ENCODE data around the gene SCGB1C1. TPM values are rescaled to one million over a fixed set of nuclear protein-coding genes. Genes with fewer than 3 reads are reported as not detected.

Gene SCGB1C1
- total and polyA plus RNA-seq, 7 donors = not detected

DNA sequence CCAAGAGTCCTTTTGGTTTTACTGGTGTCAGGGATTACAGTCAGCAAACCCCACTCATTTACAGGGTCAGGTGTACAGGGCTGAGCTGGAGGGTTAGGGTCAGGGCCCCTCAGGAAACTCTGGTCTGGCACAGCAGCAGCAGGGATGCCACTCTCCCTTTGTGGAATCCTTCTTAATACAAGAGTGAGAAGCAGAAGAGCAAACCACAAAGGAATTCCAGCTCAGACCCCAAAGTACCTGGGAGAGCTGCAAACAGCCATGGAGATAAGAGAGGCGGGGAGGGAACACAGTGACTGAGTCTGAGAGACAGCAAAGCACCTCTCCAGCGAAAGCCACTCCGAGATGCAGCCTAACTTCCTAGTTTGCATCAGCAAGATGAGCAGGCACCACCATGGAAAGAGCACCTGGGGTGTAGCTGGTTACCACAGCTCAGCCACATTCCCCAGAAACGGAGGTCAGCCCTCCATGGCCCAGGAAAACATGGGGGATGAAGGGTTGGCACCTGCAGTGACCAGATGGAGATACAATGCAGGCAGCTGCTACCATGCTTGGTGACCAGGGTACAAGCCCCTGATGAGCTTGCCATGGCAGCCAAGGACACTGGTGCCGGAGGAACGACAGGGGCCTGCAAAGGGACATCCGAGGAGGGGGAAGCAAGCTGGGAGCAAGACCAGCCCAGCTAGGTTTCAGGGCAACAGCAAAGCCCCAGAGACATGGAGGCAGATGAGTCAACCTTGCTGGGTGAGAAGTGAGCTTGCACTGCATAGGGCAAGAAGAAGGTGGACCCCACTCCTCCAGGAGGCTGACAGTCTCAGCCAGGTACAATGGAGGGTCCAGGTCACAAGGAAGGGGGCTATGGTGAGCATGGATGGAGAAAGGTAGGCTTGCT is 10.4 kb downstream of the SCGB1C1 start:
- no peaks in the 10 kb centered on the region for H3K27me3 ChIP-seq
- no peak for DNase-seq
- no peak overlapping the region for H3K4me3 ChIP-seq
- TF ChIP-seq POLR2A (IDR thresholded peaks at IDR 0.05) (no peak), EP300 (IDR thresholded peaks at IDR 0.05) (no peak), POLR2AphosphoS5 (IDR thresholded peaks at IDR 0.05) (no peak)
- TF ChIP-seq, protein P1, sequence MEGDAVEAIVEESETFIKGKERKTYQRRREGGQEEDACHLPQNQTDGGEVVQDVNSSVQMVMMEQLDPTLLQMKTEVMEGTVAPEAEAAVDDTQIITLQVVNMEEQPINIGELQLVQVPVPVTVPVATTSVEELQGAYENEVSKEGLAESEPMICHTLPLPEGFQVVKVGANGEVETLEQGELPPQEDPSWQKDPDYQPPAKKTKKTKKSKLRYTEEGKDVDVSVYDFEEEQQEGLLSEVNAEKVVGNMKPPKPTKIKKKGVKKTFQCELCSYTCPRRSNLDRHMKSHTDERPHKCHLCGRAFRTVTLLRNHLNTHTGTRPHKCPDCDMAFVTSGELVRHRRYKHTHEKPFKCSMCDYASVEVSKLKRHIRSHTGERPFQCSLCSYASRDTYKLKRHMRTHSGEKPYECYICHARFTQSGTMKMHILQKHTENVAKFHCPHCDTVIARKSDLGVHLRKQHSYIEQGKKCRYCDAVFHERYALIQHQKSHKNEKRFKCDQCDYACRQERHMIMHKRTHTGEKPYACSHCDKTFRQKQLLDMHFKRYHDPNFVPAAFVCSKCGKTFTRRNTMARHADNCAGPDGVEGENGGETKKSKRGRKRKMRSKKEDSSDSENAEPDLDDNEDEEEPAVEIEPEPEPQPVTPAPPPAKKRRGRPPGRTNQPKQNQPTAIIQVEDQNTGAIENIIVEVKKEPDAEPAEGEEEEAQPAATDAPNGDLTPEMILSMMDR (IDR thresholded peaks at IDR 0.05) = no peak
- peaks cover 15 to 51% (median 21%) of the 10 kb centered on the region in 4 donors for H3K36me3 ChIP-seq
- no peak overlapping the region for H3K27ac ChIP-seq
- H3K4me1 ChIP-seq = peaks cover 0 to 39% (median 24%) of the 10 kb centered on the region in 4 donors
- WGBS, 2 donors = 90 to 92% methylated on average over 7 of the region's 7 CpGs
- H3K9me3 ChIP-seq = no peaks in the 10 kb centered on the region
- intact Hi-C loops (cut with DNase I) = no loop called here

DNA sequence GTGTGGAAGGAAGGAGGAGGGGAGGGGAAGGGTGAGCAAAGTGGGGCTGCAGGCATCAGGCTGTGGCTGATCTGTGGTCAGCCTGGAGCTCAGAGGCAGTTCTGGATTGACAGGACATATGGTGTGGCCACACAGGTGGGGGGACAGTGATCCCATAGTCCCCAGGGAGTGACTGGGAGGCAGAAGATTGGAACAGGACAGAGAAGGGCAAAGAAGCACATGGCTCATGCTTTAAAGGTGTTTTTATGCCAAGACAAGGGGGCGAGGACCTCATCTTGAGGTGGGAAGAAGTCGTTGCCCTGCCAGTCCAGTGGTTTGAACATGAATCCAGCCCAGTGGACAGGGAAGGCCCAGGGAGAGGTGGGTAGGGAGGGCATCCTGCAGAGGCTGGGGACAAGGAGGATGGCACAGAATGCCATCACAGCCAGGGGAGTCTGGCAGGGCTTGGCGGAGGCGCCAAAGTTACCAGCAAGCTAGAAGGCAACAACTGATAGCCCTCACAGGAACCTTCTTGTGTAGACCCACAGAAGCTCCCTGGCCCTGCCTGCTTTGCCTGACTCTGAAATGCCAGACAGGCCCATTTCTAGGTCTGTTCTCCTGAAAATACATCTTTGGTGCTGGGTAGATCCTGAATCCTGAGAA is 11.2 kb downstream of the SCGB1C1 start:
- WGBS, 2 donors = 95 to 96% methylated on average over 4 of the region's 4 CpGs
- Histone ChIP-seq H3K36me3 (peaks cover 15 to 51% (median 21%) of the 10 kb centered on the region in 4 donors), H3K4me1 (peaks cover 0 to 41% (median 24%) of the 10 kb centered on the region in 4 donors), H3K27me3 (no peaks in the 10 kb centered on the region), H3K27ac (no peak overlapping the region), H3K9me3 (no peaks in the 10 kb centered on the region), H3K4me3 (no peak overlapping the region)
- peak; percentile 58 for DNase-seq
- intact Hi-C loops (cut with DNase I) = no loop called here
- TF ChIP-seq, protein P1 (IDR thresholded peaks at IDR 0.05) = no peak
- no peak for TF ChIP-seq POLR2AphosphoS5 (IDR thresholded peaks at IDR 0.05)
- TF ChIP-seq POLR2A (IDR thresholded peaks at IDR 0.05) = no peak
- no peak for TF ChIP-seq EP300 (IDR thresholded peaks at IDR 0.05)

DNA sequence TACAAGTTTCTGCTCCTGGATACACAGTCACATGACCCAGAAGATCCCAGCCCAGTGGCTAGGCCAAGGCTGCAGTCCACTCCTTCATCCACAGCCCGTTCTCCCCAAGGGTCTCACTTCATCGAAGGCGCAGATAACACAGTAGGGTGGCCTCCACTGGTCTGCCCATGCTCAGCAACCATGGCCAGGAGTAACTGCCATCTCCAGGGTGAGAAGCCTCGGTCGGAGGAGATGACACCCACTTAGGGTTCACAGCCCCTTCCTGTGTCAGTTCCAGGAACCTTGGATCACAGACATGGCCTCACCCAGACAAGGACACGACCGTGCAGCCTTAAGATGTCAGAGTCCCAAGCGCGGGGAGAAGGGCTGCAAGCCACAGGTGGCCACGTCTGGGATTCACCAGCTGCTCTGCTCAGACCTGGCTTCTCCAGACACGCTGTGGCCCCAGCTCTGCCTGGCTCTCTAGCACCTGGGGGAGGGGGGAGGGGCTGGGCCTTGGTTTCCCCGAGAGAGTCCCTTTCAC is 11.8 kb downstream of the SCGB1C1 start:
- H3K9me3 ChIP-seq = no peaks in the 10 kb centered on the region
- 85 to 92% methylated on average over 12 of the region's 12 CpGs for WGBS, 2 donors
- TF ChIP-seq, protein P1 (IDR thresholded peaks at IDR 0.05) = no peak
- TF ChIP-seq POLR2AphosphoS5 (IDR thresholded peaks at IDR 0.05) (no peak), EP300 (IDR thresholded peaks at IDR 0.05) (no peak), POLR2A (IDR thresholded peaks at IDR 0.05) (no peak)
- peak; percentile 62 for DNase-seq
- H3K27ac ChIP-seq = no peak overlapping the region
- intact Hi-C loops (cut with DNase I) = loop anchor here (5.0 kb wide), 4 partner anchors 103 to 303 kb away; partner anchors contain the start of genes IFITM2 and RNH1
- no peak overlapping the region for H3K4me3 ChIP-seq
- H3K4me1 ChIP-seq = peaks cover 0 to 47% (median 30%) of the 10 kb centered on the region in 4 donors
- no peaks in the 10 kb centered on the region for H3K27me3 ChIP-seq
- H3K36me3 ChIP-seq = peaks cover 15 to 54% (median 22%) of the 10 kb centered on the region in 4 donors

DNA sequence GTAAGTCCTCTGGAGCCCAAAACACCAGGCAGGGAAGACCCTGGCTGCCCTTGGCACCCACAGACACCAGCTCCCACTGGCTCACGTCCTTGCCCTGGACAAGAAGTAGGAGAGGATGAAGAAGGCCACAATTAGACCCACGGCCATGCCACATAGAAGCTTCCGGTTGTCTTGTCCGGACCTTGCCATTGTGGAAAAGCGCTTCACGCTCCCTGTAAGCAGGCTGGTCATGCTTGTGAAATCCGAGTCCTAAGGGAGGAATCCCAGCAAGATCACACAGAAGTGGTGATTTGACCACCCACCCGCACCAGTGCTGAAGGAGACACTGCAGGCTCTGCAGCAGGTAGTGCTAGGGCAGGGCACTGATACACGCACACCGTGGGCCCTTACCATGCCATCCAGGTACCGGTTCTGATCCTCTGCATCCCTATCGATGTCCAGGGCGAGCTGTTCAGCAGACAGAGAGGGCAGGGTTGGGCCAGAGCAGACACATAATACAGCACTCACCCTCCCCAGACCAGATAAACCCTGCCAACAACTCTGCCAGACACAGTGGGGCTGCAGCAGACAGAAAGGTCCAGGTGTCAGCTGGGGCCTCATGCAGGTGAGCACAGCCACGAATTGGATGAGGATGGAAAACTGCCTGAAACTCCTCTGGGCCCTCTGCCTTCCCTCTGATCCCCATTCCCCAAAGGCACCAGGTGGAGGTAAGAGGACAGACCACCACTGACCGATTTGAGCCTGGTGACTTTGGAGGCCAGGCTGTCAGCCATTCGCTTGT is 12.5 kb downstream of the SCGB1C1 start:
- WGBS, 2 donors = 92 to 93% methylated on average over 16 of the region's 16 CpGs
- TF ChIP-seq POLR2A (IDR thresholded peaks at IDR 0.05) (no peak), POLR2AphosphoS5 (IDR thresholded peaks at IDR 0.05) (no peak), EP300 (IDR thresholded peaks at IDR 0.05) (no peak)
- TF ChIP-seq, protein P1 (IDR thresholded peaks at IDR 0.05) = no peak
- Histone ChIP-seq H3K4me3 (peak overlapping the region in 2 of 4 donors; percentile 85 to 86), H3K9me3 (no peaks in the 10 kb centered on the region), H3K36me3 (peaks cover 15 to 55% (median 24%) of the 10 kb centered on the region in 4 donors), H3K4me1 (peaks cover 0 to 55% (median 38%) of the 10 kb centered on the region in 4 donors), H3K27me3 (no peaks in the 10 kb centered on the region), H3K27ac (peak overlapping the region in 1 of 4 donors; percentile 99)
- DNase-seq = peak; percentile 58
- intact Hi-C loops (cut with DNase I) = loop anchor here (5.0 kb wide), 4 partner anchors 102 to 302 kb away; partner anchors contain the start of genes IFITM2 and RNH1

Data from sigmoid colon (tissue), 7 donors.